Astrocyte (in vitro differentiated cells and primary cell): ENCODE results near the gene FOXP2. TPM values are rescaled to one million over a fixed set of nuclear protein-coding genes. Genes with fewer than 3 reads are reported as not detected.

Experiments used
- DNase-seq: peaks from one replicate; pipeline ENCODE4 v3.0.0-alpha.2; 2010; ENCODE audit warnings: low read depth
- FAIRE-seq: peaks from 2 replicates; lab custom pipeline; 2011; peaks lifted over from hg19 to GRCh38; lab: Jason Lieb, UNC
- H2AFZ ChIP-seq: 2 replicates; pipeline ENCODE4 v1.6.0; 2012; ENCODE audit warnings: low read depth, low read length, inconsistent platforms
- H3K27ac ChIP-seq: 2 replicates; pipeline ENCODE4 v1.5.1; 2011; ENCODE audit warnings: low read depth, low read length, inconsistent platforms
- H3K27me3 ChIP-seq: 2 replicates; pipeline ENCODE4 v1.6.0; 2011; ENCODE audit warnings: low read length, inconsistent platforms; ENCODE audit not compliant: insufficient read depth
- H3K36me3 ChIP-seq: 2 replicates; pipeline ENCODE4 v1.5.1; 2011; ENCODE audit warnings: low read length, inconsistent platforms; ENCODE audit not compliant: insufficient read depth
- H3K4me1 ChIP-seq: 2 replicates; pipeline ENCODE4 v1.5.1; 2011; ENCODE audit warnings: low read length, inconsistent platforms; ENCODE audit not compliant: insufficient read depth
- H3K4me2 ChIP-seq: 2 replicates; pipeline ENCODE4 v1.6.0; 2012; ENCODE audit warnings: low read length, inconsistent platforms
- H3K4me3 ChIP-seq: 2 replicates; pipeline ENCODE4 v1.5.1; 2011; ENCODE audit warnings: low read depth, mild to moderate bottlenecking, low read length, inconsistent platforms; ENCODE audit not compliant: insufficient read depth
- H3K79me2 ChIP-seq: 2 replicates; pipeline ENCODE4 v1.6.0; 2012; ENCODE audit warnings: mild to moderate bottlenecking, low read length, inconsistent platforms; ENCODE audit not compliant: insufficient read depth
- H3K9ac ChIP-seq: 2 replicates; pipeline ENCODE4 v1.6.0; 2012; ENCODE audit warnings: mild to moderate bottlenecking, low read length, inconsistent platforms
- H3K9me3 ChIP-seq: 2 replicates; pipeline ENCODE4 v1.5.1; 2012; ENCODE audit warnings: low read depth, mild to moderate bottlenecking, low read length, inconsistent platforms; ENCODE audit not compliant: insufficient read depth
- H4K20me1 ChIP-seq: 2 replicates; pipeline ENCODE4 v1.6.0; 2012; ENCODE audit warnings: low read length, inconsistent platforms; ENCODE audit not compliant: insufficient read depth
- H3K27ac Mint-ChIP-seq: one replicate; pipeline ENCODE4 v1.8.0; 2021; ENCODE audit warnings: mild to moderate bottlenecking, mixed read lengths; ENCODE audit not compliant: unreplicated experiment
- H3K27me3 Mint-ChIP-seq: one replicate; pipeline ENCODE4 v1.8.0; 2021; ENCODE audit warnings: low read depth, mixed read lengths; ENCODE audit not compliant: unreplicated experiment
- H3K36me3 Mint-ChIP-seq: one replicate; pipeline ENCODE4 v1.8.0; 2021; ENCODE audit warnings: low read depth, mixed read lengths; ENCODE audit not compliant: unreplicated experiment
- H3K4me1 Mint-ChIP-seq: one replicate; pipeline ENCODE4 v1.8.0; 2021; ENCODE audit warnings: low read depth, mixed read lengths; ENCODE audit not compliant: unreplicated experiment
- H3K4me3 Mint-ChIP-seq: one replicate; pipeline ENCODE4 v1.8.0; 2021; ENCODE audit warnings: mild to moderate bottlenecking, moderate library complexity, mixed read lengths; ENCODE audit not compliant: unreplicated experiment
- H3K9me3 Mint-ChIP-seq: one replicate; pipeline ENCODE4 v1.8.0; 2021; ENCODE audit warnings: mild to moderate bottlenecking, mixed read lengths; ENCODE audit not compliant: unreplicated experiment
- CTCF ChIP-seq: IDR thresholded peaks from 2 replicates; pipeline ENCODE4 v1.5.1; 2011; ENCODE audit warnings: low read depth, mild to moderate bottlenecking, inconsistent platforms, low read length, moderate library complexity; ENCODE audit not compliant: insufficient read depth
- EZH2 ChIP-seq: IDR thresholded peaks from 2 replicates; pipeline ENCODE4 v1.6.1; 2012; ENCODE audit warnings: mild to moderate bottlenecking, low read length, inconsistent platforms; ENCODE audit not compliant: insufficient read depth
- total RNA-seq: library from RNA; stranded (reverse); gene quantifications from 2 replicates; pipeline ENCODE4 v1.2.1, GENCODE V29; 2021

Gene FOXP2
- total RNA-seq, 1 donor from 2014 or later = 3.4 TPM

DNA sequence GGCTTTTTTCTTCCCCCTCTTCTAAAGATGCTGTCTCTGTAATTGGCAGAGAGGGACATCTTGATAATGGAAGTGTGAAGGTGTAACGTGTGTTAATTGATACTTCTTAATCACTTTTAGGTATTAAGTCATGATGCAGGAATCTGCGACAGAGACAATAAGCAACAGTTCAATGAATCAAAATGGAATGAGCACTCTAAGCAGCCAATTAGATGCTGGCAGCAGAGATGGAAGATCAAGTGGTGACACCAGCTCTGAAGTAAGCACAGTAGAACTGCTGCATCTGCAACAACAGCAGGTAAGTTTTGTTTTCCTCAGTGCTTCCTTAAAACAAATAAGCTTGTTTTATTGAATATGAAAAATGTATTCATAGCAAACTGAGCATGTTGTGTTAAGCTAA is 11.8 kb downstream of the FOXP2 start:
- Histone ChIP-seq H2AFZ (no peak overlapping the region), H3K79me2 (no peaks in the 10 kb centered on the region), H3K36me3 (no peaks in the 10 kb centered on the region), H4K20me1 (no peaks in the 10 kb centered on the region), H3K9ac (no peak overlapping the region), H3K4me3 (no peak overlapping the region), H3K9me3 (no peaks in the 10 kb centered on the region), H3K27me3 (no peaks in the 10 kb centered on the region), H3K4me2 (no peak overlapping the region), H3K4me1 (no peaks in the 10 kb centered on the region), H3K27ac (no peak overlapping the region)
- H3K27ac Mint-ChIP-seq = no peak overlapping the region
- FAIRE-seq (no peak), DNase-seq (no peak)
- H3K36me3 Mint-ChIP-seq = no peaks in the 10 kb centered on the region
- H3K27me3 Mint-ChIP-seq = no peaks in the 10 kb centered on the region
- H3K4me1 Mint-ChIP-seq = no peaks in the 10 kb centered on the region
- TF ChIP-seq EZH2 (no peak), CTCF (no peak)
- H3K9me3 Mint-ChIP-seq = no peaks in the 10 kb centered on the region
- H3K4me3 Mint-ChIP-seq = no peak overlapping the region

DNA sequence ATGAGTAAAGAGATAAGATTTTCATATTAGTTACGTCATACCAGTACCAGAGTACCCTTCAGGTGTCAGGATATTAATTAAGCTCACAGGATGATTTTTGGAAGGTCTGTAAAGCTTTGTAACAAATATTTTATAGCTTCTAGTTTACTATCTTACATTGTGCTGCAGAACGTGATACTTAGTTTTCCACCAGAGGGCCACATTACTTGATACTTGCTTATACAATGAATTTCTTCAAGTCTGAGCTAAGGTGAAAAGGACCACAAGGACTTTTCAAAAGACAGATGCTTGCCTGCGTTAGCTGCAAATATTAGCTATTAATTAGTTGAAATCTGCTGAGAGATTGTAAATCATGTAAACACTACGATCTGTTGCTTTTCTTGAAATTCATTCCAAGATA is 12.2 kb downstream of the FOXP2 start:
- no peak overlapping the region for H3K4me3 Mint-ChIP-seq
- no peaks in the 10 kb centered on the region for H3K9me3 Mint-ChIP-seq
- Histone ChIP-seq H3K9ac (no peak overlapping the region), H3K4me1 (no peaks in the 10 kb centered on the region), H3K27ac (no peak overlapping the region), H4K20me1 (no peaks in the 10 kb centered on the region), H3K27me3 (no peaks in the 10 kb centered on the region), H3K36me3 (no peaks in the 10 kb centered on the region), H3K79me2 (no peaks in the 10 kb centered on the region), H3K4me2 (no peak overlapping the region), H2AFZ (no peak overlapping the region), H3K9me3 (no peaks in the 10 kb centered on the region), H3K4me3 (no peak overlapping the region)
- TF ChIP-seq CTCF (peak; percentile 40), EZH2 (no peak)
- H3K4me1 Mint-ChIP-seq = no peaks in the 10 kb centered on the region
- H3K27me3 Mint-ChIP-seq = no peaks in the 10 kb centered on the region
- DNase-seq (no peak), FAIRE-seq (peak; percentile 13)
- H3K36me3 Mint-ChIP-seq = no peaks in the 10 kb centered on the region
- no peak overlapping the region for H3K27ac Mint-ChIP-seq

DNA sequence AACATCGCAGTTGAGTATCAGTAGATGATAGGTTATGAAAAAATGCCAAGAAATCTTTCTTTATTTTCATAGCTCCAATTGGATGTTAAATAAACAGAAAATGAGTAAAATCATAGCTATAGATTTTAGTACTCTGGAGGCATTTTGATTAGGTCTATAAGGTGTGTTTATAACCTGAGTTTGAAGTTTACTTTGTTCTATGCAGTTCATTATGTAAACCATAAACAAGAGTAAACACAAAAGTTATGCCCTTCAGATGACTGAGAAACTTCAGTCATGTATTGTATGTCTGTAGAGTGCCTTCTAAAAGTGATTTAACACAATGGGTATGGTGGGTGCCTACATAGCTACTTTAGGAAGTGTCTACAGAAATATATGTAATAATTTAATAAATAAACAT is 13.6 kb downstream of the FOXP2 start:
- H3K36me3 ChIP-seq = no peaks in the 10 kb centered on the region
- H3K4me1 ChIP-seq = no peaks in the 10 kb centered on the region
- FAIRE-seq = no peak
- no peak overlapping the region for H3K4me3 ChIP-seq
- Mint-ChIP-seq H3K27me3 (no peaks in the 10 kb centered on the region), H3K4me3 (no peak overlapping the region), H3K36me3 (no peaks in the 10 kb centered on the region), H3K4me1 (no peaks in the 10 kb centered on the region), H3K9me3 (no peaks in the 10 kb centered on the region), H3K27ac (no peak overlapping the region)
- H3K4me2 ChIP-seq = no peak overlapping the region
- DNase-seq = no peak
- H3K79me2 ChIP-seq = no peaks in the 10 kb centered on the region
- no peak overlapping the region for H2AFZ ChIP-seq
- no peaks in the 10 kb centered on the region for H4K20me1 ChIP-seq
- H3K9me3 ChIP-seq = no peaks in the 10 kb centered on the region
- TF ChIP-seq EZH2 (no peak), CTCF (no peak)
- H3K27ac ChIP-seq = no peak overlapping the region
- no peak overlapping the region for H3K9ac ChIP-seq
- H3K27me3 ChIP-seq = no peaks in the 10 kb centered on the region
